Inferior parietal cortex (tissue), 1 donor: ENCODE data around the gene PEDS1.
A peak's percentile ranks its signal among the peaks of the same experiment; 100 is the strongest.
"Not testable (repeated sequence)": the region's sequence is repeated elsewhere in the genome, so short reads cannot be mapped to it uniquely, and the experiment has no call there.

Source experiments
- DNase-seq: peaks from one replicate; pipeline ENCODE4 v3.0.0-alpha.2; 2016; ENCODE audit errors: extremely low spot score

Gene PEDS1

GRCh38 chr20:50163570-50164317 is 10.2 kb upstream of the PEDS1 start:
- no peak for DNase-seq

DNA sequence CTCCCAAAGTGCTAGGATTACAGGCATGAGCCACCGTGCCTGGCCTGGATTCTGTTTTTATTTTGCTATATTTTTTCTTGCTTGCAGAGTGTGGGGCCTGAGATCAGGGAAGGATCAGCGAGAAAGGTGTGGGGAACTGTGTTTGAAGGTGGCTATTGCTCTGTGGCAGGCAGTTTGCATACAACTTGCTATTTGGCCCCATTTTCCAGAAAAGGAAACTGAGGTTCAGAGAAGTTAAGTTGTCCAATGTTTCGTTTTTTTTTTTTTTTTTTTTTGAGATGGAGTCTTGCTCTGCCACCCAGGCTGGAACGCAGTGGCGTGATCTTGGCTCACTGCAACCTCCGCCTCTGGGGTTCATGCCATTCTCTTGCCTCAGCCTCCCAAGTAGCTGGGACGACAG is 8.0 kb upstream of the PEDS1 start:
- not testable (repeated sequence) for DNase-seq

DNA sequence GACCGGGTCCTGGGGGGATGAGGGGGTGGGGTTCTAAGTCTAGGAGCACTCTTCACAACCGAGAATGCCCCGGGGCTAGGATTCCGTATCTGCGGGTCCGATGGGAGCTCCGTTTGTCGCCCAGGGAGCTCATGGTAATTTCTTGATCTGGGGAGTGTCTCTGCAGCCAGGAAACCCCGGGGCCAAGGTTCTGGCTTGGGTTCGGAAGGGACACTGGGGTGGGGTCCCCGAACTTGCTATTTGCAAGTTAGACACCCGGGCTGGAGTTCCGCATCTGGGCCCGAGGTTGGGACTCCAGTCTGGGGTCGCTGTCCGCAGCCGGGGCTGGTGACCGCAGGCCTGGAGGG is 397 bp downstream of the PEDS1 start:
- DNase-seq = no peak

- DNase-seq = no peak
Measured at GRCh38 chr20:50152394-50153152, 950 bp downstream of the PEDS1 start.

- no peak for DNase-seq
Measured at GRCh38 chr20:50151034-50151743, 2.3 kb downstream of the PEDS1 start.

- DNase-seq = no peak
Measured at GRCh38 chr20:50149481-50150254, 3.9 kb downstream of the PEDS1 start.

DNA sequence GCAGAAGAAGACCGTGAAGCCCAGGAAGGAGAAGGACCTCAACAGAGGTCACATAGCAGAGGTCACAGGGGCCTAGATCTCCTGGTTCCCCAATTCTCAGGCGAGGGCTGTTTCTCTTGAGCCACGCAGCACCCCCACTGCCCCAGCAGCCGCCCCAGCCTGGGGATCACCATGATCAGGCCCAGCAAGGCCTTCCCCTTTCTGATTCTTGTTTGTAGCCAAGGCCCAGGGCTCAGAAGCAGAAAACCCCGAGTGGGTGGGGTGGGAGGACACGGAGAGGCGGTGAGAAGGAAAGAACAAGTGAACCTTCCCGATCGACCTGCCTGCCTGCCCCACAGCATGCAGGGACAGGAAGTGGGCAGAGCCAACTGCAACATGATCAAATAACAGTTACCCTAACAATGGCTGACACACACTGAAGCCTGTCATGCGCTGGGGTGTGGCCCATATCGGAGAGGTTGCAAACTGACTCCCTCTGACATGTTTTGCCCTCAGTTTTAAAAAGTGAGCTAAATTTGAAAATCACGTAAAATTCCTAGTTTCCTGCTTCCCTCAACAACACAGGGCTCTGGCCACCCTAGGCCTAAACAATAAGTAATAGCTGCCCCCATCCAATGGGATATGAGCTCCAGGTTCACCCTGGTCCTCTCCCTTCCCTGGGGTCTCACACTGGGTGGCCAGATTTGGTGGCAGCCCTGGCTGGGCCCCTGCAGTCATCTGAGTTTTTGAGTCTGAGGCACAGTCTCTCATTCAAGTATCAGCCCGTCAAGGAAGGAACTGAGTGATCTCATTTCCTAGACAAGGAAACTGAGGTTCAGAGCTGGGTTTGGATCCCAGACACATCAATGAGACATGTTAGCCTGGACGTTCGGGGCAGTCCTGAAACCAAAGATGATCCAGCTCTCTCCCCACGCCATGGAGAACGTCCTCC is 6.5 kb downstream of the PEDS1 start:
- no peak for DNase-seq

- no peak for DNase-seq
Measured at GRCh38 chr20:50146214-50146613, 7.3 kb downstream of the PEDS1 start.

GRCh38 chr20:50145566-50145965 is 8.0 kb downstream of the PEDS1 start:
- no peak for DNase-seq

GRCh38 chr20:50144362-50144761 is 9.2 kb downstream of the PEDS1 start:
- DNase-seq = no peak

GRCh38 chr20:50142812-50143211 is 10.7 kb downstream of the PEDS1 start:
- no peak for DNase-seq

- DNase-seq = no peak
Measured at GRCh38 chr20:50141811-50142561, 11.5 kb downstream of the PEDS1 start.

- no peak for DNase-seq
Measured at GRCh38 chr20:50141018-50141675, 12.4 kb downstream of the PEDS1 start.

DNA sequence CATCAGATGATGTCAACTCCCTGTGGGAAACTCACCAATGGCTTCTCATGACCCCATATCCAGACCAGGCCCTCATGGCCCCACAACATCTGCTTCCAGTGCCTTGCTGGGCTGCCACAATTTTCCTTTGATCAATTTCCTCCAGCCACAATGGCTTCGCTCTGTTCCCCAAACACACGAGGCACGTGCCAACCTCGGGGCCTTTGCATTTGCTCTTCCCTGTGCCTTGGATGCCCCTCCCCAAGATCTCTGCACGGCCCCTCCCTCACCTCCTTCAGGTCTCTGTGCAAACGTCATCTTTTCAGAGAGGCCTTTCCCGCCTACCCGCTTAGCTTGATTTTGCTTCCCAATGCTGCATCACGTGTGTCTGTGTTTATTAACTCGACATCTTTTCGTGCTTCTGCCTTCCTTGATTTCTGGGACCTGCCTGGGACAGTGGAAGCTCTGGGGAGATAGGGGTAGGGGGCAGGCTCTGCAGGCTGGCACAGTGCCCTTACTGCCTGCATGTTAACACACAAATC is 13.1 kb downstream of the PEDS1 start:
- DNase-seq = no peak

DNA sequence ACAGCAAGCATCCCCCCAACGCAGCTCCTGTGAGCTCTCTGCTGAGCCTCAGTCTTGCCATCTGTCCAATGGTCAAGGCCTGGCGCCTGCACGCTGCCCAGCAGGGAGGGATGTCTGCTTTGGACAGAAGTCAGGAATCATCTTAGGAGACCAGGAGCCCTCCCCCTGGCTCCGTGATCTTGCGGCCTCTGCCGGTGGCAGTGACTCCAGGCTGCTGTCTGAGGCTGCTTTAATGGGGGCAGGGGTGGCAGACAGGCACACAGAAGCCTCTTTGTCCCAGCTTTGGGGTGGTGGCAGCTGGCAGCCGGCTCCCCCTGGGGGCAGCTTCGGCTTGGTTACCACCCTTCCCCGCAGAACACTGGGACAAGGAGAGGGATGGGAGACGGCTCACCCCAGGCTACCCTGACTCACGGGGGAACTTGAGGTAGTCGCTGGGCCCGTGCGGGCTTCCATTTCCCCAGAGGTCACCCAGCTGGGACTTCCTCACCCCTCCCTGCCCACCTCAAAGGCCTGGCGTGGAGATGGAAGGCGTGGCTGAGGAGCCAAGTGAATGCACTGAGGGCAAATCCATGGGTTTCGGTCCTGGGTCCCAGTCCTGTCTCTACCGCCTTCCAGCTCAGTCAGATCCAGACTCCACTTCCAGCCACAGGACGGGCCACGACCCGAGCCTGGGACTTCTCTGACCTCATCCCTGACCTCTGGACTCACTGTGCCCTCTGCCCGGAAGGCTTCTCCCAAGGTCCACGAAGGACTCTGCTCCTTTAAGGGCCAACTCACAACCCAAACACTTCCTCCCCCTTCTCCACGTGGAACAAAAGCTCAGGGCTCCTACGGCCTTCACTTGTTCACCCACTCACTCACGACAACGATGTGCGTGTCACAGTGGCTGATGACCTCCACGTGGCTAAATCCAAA is 14.8 kb downstream of the PEDS1 start:
- peak; percentile 68 for DNase-seq

DNA sequence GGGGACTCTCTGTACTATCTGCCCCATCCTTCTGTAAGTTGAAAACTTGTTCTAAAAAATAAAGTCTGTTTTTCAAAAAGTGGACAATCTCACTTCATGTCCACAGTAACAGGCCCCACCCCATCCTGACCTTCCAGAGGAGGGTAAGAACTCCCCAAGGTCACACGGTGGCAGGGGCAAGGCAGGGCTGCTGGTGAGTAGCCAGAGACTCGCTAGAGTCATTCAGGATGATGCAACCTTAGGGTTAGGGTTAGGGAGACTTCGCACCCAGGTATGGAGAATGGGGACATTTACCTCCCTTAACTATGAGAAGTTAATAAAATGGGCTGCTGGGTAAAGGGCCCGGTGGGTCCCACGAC is 15.4 kb downstream of the PEDS1 start:
- DNase-seq = no peak

DNA sequence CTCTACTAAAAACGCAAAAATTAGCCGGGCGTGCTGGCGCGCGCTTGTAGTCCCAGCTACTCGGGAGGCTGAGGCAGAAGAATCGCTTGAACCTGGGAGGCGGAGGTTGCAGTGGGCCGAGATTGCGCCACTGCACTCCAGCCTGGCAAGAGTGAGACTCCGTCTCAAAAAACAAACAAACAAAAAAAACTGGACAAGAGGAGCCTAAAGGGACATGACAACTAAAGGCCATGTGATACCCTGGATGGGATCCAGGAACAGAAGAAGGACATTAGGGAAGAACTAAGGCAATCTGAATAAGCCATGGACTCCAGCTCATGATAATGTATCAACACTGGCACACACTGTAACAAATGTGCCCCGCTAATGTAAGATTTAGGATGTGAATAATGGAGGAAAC is 15.8 kb downstream of the PEDS1 start:
- peak; percentile 65 for DNase-seq

DNA sequence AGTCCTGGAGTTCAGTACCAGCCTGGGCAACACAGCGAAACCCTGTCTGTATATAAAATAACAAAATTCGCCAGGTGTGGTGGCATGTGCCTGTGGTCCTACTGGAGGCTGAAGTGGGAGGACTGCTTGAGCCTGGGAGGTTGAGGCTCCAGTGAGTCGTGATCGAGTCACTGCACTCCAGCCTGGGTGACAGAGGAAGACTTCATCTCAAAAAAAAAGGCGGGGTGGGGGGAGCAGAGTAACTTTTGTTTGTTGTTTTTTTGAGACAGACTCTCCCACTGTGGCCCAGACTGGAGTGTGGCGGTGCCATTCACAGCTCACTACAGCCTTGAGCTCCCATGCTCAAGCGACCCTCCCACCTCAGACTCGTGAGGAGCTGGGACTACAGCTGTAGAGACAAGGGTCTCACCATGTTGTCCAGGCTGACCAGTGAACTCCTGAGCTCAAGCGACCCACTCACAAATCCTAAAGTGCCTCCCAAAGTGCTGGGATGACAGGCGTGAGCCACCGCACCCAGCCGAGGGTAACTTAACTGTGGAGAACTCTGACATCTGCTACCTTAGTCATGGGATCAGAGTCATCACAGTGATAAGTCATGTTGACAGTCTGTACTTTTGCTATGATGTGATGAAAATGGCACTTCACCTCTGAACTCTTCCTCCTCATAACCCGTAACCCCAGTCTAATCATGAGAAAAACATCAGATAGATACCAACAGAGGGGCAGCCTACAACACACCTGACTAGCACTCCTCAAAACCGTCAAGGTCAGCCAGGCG is 16.5 kb downstream of the PEDS1 start:
- no peak for DNase-seq
